SK-N-MC (cell line): ENCODE results near the gene COL10A1.

Experiments used
- EZH2 ChIP-seq: fragments of 200-600 bp; sonication (generic); IDR thresholded peaks from one replicate; pipeline ENCODE4 v1.6.1; 2017; ENCODE audit warnings: antibody characterized with exemption
- POLR2AphosphoS5 ChIP-seq: IDR thresholded peaks from 2 replicates; pipeline ENCODE4 v1.6.1; 2012; ENCODE audit warnings: mild to moderate bottlenecking, low read depth, low read length, borderline replicate concordance

DNA sequence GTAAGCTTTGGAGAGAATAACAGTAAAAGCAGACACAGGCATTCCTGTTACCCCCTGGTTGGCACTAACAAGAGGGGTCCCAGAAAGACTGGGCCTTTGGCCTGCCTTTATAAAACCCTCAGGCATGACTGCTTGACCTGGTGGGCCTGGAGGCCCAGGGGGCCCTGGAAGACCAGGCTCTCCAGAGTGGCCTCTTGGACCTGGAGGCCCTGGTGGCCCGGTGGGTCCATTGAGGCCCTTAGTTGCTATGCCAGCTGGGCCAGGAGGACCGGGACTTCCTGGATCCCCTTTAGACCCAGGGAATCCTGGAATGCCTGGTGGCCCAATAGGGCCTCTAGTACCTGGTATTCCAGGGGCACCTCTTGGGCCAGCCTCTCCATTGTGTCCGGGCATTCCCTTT, 5.5 kb downstream of the COL10A1 start:
- TF ChIP-seq POLR2AphosphoS5: no peak
- no peak for TF ChIP-seq EZH2
